Fibroblast of gingiva (primary cell): ENCODE measurements around the gene PDLIM7.
A peak's percentile ranks its signal among the peaks of the same experiment; 100 is the strongest.

ENCODE experiments used
- DNase-seq: peaks from one replicate; pipeline ENCODE4 v3.0.0-alpha.2; 2011; ENCODE audit warnings: low read depth

PDLIM7 gene

GRCh38 chr5:177524941-177525655 lies 27.7 kb upstream of the PDLIM7 start:
- DNase-seq: no peak

GRCh38 chr5:177524539-177524900 lies 27.1 kb upstream of the PDLIM7 start:
- no peak for DNase-seq

GRCh38 chr5:177523711-177524538 lies 26.5 kb upstream of the PDLIM7 start:
- DNase-seq: no peak

- no peak for DNase-seq
These were observed 23.6 kb upstream of the PDLIM7 start for GRCh38 chr5:177520916-177521513.

GRCh38 chr5:177520271-177520670 lies 22.9 kb upstream of the PDLIM7 start:
- DNase-seq: no peak

GRCh38 chr5:177519463-177520235 lies 22.2 kb upstream of the PDLIM7 start:
- DNase-seq: no peak

- peak; percentile 100 for DNase-seq
These were observed 19.5 kb upstream of the PDLIM7 start, which contains the start of gene DDX41 for GRCh38 chr5:177516601-177517568. DDX41 (minus strand) TSS chr5:177516961; CDS start chr5:177516945, 16 bp downstream.

- DNase-seq: no peak
These were observed 18.2 kb upstream of the PDLIM7 start for GRCh38 chr5:177515580-177515979.

- no peak for DNase-seq
These were observed 17.1 kb upstream of the PDLIM7 start for GRCh38 chr5:177514541-177514940.

GRCh38 chr5:177513500-177513899 lies 16.1 kb upstream of the PDLIM7 start:
- DNase-seq: no peak

GRCh38 chr5:177512736-177513380 lies 15.5 kb upstream of the PDLIM7 start:
- DNase-seq: no peak

- DNase-seq: no peak
These were observed 14.6 kb upstream of the PDLIM7 start for GRCh38 chr5:177511796-177512675.

GRCh38 chr5:177511181-177511580 lies 13.8 kb upstream of the PDLIM7 start:
- no peak for DNase-seq

- DNase-seq: peak; percentile 51
These were observed 13.2 kb upstream of the PDLIM7 start for GRCh38 chr5:177510567-177511053.

GRCh38 chr5:177509991-177510566 lies 12.7 kb upstream of the PDLIM7 start:
- no peak for DNase-seq

GRCh38 chr5:177509381-177509951 lies 12.1 kb upstream of the PDLIM7 start, which contains the start of gene DOK3:
DOK3 (minus strand) TSS chr5:177509826; CDS start chr5:177509540, 286 bp downstream.
- no peak for DNase-seq

- no peak for DNase-seq
These were observed 11.4 kb upstream of the PDLIM7 start for GRCh38 chr5:177508837-177509236.

GRCh38 chr5:177508221-177508611 lies 10.8 kb upstream of the PDLIM7 start:
- no peak for DNase-seq
